HG02943 (cell line): Measurements from ENCODE around the gene CHST6.
"Not testable (repeated sequence)": the region's sequence is repeated elsewhere in the genome, so short reads cannot be mapped to it uniquely, and the experiment has no call there.

ENCODE experiments used
- ATAC-seq: cut with Tn5 transposase; IDR thresholded peaks from one replicate; pipeline ENCODE4 v1.9.1; 2021; ENCODE audit warnings: mild to moderate bottlenecking, low read depth, moderate library complexity; ENCODE audit not compliant: unreplicated experiment

The CHST6 gene

DNA sequence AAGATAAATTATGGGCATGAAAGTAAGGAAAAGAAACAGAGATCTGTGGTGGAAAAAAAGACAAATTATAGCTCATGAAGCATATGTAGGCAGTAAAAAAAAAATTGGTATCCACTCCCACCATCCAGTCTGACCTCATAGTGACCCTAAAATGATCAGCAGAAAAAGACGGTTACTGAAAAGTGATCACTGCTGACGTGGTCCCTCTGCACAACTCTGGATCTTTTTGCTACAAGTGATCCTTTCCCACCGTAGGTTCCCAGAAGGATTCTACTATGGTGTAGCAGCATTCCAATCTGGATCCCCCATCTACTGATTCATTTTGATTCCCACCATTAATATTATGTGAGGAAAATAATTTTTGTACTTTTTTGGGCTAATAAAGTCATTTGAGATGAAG is 10.9 kb upstream of the CHST6 start:
- ATAC-seq = no peak

DNA sequence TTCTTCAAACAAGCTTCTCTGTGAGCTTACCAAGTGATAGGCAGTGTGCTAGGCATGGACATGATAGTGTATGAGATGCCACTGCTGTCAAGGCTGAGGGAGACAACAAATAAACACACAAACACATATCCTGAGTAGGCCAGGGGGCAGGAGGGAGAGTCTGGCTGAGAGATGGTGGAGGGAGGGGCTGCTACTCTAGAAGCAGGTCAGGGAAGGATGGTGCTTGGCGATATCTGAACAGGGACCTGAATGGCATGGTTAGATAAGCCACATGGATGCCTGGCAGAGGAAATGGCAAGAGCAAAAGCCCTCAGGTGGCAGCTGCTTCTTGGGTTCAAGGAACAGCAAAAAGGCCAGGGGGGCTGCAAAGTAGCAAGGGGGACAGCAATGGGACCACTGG is 8.6 kb upstream of the CHST6 start:
- no peak for ATAC-seq

DNA sequence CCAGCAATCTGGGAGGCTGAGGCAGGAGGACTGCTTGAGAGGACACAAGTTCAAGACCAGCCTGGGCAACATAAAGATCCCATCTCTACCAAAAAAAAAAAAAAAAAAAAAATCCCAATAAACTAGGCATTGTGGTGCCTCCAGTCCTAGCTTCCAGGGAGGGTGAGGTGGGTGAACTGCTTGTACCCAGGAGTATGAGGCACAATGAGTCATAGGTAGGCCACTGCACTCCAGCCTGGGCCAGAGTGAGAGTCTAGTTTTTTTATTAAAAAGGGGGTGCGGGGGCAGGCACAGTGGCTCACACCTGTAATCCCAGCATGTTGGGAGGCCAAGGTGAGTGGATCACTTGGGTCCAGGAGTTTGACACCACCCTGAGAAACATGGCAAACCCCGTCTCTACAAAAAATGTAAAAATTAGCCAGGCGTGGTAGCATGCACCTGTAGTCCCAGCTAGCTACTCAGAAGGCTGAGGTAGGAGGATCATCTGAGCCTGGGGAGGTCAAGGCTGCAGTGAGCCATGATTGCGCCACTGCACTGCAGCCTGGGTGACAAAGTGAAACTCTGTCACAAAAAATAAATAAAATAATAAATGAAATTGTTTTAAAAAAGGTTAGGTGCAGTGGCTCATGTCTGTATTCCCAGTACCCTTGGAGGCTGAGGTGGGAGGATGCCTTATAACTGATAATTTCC is 7.8 kb upstream of the CHST6 start:
- no peak for ATAC-seq

DNA sequence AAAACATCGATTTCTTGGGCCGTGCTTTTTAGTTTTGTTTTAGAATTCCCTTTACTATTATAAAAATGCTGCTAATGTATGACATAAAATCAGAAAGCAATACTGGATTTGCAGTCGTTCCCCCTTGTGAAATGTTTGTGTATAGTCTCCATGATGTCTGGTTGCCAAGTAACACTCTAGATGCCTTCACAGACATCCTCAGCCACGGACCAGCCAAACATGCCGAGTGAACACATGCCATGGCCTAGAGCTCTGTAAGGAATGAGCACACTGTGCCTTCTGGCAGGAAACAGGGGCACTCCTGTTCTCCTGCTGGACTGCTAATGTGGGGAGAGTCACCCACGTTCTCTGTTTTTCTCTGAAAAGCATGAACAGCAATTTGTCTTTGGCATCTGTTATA is 6.6 kb upstream of the CHST6 start:
- ATAC-seq = not testable (repeated sequence)

DNA sequence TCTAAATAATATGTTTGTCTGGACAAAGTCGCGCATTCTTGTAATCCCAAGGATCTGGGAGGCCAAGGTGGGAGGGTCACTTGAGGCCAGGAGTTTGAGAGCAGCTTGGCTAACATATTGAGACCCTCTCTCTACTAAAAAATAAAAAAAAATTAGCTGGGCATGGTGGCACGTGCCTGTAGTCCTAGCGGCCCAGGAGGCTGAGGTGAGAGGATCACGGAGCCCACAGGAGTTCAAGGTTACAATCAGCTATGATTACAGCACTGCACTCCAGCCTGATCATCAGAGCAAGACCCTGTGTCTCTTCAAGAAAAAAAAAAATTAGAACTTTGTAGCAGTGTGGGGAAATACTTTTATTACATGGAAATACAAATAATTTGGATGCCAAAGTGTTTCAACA is 6.1 kb upstream of the CHST6 start:
- no peak for ATAC-seq

DNA sequence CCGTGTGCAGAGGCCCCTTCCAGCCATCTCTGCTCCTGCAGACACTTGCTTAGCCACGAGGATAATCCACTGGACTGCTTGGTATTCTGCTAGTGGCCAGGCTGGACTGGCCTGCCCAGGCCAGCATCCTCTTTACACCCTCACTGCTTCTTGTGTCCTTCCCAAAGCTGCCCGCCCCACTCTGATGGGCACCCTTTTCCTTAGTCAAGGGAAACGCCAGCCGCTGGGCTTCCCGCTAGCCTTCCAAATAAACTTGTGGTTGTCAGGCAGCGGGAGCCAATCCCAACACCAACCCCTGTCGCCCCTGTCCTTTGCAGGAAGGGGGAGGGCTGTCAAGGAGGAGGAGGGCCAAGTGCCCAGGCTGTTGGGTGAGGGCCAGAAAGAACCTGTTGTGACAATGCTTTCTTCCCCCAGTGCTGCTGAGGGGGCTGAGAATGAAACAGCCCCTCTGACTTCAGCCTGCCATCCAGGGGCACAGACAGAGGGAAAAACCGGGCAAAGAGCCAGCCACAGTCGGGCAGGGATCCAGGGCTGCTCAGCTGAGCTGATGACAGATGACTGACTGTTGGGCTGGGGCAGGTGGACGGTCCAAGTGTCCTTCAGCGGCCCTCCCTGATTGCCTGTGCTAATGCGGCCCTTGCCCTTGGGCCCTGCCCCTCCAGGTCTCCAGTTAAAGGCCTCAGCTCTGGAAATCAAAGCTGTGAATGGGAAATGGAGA is 3.5 kb upstream of the CHST6 start:
- ATAC-seq = not testable (repeated sequence)

DNA sequence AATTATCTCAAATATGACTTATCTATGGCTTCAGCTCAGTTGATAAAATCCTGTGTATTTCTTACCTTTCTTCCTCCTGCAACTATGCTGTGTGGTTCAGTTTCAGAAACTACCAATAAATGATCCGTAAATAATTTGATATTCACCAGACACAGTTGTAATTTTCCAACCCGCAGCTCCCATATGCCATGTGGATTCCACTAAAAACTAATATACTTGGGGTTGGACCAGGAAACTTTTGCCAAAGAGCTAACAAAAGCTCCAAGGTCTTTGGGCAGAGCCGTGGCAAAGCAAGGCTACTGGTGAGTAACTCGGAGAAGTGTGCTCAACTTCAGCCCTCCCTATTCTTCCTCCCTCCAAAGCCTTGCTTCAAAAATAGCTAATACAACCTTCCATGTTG is 2.3 kb upstream of the CHST6 start:
- no peak for ATAC-seq

DNA sequence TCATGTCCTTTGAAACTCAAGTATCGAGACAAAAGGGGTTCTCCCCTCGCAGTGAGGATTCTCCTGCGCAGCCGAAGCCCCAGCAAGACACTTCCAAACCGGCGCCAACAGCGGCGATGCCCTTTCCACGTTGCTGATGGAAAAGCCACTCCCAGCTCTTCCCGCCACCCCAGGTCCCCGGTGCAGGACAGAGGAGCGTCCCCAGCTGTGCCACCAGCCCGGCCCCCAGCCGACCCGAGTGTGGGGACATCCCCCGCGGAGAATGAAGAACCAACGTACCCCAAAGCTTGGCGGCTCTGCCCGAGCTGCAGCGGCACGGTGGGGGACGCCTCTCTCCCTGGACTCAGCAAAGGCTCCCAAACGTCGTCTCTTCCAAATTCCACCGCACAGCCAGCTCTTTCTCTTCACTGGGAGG is 573 bp downstream of the CHST6 start:
- no peak for ATAC-seq

DNA sequence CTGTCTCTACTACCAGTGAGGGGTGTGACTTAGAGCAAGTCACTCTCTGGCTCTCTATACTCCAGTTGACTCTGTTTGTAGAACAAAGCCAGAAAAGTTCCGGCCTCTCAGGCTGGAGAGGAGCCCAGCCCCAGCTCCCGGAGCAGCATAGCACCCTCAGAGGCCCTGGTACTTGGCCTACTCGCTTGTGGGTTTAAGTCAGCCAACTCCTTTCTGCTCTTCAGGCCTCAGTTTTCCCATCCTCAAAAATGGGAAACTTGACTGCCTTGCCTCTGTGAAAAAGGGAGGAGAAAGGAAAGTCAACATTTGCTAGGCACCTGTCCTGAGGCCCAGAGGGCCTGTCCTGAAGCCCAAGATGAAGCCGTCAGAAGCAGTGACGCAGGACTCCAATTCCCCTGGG is 1.1 kb downstream of the CHST6 start:
- ATAC-seq = no peak

DNA sequence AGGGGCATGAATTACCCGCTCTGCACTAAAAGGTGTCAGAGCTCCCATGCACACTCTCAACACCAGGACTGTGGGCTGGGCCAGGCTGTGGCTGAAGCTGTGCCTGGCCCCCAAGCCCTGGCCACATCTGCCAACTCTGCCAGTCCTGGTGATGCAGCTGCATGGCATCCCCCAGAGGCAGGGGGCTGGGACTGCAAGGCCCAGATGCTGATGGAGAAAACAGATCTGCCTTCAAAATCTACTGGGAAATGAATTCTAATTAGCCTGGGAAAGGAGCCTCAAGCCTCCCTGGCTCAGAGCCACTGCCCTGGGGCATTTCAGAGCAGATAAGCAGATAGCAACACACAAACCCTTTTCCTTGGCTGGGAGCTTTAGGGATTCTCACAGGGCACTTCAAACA is 3.4 kb downstream of the CHST6 start:
- ATAC-seq = no peak

DNA sequence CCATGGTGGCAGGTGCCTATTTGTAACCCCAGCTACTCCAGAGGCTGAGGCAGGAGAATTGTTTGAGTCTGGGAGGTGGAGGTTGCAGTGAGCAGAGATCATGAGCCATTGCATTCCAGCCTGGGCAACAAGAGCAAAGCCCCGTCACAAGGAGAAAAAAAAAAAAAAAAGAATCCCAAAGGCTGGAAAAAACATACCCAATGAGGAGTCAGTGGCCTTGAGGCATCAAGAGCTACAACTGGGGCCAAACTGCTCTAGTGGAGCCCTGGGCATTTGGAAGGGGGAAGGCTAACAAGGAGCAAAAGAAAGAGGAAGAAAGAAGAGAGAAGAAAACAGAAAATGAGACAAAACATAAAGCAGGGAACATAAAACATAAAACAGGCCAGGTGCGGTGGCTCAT is 6.9 kb downstream of the CHST6 start:
- no peak for ATAC-seq

DNA sequence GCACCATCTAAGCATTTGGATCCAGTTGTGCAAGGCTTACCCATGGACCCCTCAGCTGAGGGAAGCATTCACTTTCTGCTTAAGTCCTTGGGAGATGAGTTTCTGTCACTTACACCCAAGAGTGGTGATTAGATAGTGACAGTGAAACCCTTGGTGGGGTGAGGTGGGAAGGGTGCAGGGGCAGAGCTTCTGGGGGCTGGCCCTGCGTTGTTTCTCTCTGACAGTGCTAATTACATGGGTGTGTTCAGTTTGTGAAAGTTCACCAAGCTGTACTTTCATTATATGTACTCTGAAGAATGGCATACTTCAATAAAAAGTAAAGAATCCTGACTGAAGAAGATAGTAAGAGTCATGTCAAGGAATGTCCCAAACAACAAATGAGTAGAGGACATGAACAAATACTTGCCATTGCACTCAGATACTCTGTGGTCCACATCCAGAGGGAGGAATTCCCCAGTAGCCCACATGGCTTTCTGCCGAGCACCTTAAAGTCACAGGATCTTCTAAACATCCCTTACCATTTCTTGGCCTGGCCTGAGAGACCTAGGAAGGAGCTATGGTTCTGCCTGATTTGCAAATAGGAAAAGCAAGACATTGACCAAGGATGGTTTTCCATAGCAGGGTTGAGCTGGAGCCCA is 8.4 kb downstream of the CHST6 start:
- ATAC-seq = no peak

DNA sequence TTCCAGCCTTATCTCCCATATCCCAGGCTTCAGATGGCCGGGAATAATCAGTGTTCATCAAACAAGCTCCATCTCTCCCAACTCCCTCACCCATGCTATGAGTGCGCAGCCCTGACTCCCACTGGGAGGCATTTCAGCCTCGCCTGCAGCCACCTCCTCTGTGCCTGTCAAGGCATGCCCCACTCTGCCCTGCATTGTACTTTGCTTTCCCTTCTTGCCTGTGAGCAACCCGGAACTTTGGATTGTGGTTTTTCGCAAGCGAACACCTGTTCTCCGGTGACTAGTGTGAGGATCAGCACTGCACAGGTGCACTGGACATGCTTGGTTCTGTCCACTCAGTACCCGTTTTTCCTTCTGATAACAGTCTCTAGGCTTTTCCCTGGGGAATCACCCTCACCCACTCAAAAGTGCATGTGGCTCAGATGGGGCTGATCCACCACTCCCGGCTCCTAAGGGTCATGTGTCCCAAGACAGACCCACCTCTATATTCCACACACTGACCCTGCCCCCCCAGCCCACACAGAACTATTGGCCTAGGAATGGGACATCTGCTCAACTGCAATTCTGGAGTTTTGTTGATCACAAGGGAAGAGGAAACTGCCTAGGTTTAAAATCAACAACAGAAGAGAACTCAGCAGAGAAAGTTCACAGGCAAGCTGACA is 9.1 kb downstream of the CHST6 start:
- no peak for ATAC-seq

DNA sequence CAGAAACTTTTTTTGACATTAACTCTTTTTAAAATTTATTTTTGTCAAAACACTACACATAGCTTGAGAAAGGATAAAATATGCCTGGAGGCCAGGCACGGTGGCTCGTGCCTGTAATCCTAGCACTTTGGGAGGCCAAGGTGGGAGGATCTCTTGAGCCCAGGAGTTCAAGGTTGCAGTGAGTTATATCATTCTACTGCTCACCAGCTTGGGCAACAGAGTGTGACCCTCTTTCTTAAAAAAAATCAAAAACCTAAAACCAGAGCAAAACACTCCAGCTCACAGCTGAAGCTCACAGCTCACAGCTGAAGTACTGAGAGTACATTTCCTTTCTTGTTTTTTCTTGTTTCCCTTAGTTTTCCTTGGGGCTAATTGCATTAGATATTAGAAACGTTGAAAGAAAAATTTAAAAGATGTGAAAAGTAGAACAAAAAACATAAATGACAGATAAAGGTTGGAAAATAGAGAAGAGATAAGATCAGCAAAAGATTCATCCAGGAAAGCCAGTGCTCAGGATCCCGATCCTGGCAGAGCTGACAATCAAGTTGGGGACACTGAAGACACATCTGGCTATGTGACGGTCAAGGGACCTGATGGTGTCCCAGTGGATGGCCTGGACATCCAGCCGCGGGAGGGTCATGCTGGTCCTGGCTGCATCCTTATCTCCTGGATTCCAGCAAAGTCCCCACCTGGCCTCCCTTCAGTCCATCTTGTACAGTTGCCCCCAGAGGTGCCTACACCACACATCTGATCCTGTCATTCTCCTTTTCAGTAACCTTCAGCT is 9.8 kb downstream of the CHST6 start:
- ATAC-seq = no peak

DNA sequence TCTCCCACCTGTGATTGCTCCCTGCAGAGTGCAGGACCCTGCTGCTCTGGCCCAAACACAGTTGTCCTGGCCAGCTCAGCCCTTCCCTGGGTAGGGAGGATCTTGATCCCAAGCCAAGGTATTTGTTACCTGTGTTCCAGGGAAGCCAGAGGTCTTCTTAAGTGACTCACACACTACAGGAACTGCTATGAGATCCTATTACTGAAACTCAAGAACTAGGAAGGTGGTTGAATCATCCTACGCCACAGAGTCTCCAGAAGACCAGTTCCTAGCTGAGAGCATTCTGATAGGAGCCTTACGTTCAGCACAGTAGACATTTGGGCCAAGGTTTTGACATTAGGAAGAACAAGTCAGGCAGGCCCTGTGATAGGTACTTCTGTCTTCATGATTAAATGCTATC is 12.0 kb downstream of the CHST6 start:
- ATAC-seq = no peak

DNA sequence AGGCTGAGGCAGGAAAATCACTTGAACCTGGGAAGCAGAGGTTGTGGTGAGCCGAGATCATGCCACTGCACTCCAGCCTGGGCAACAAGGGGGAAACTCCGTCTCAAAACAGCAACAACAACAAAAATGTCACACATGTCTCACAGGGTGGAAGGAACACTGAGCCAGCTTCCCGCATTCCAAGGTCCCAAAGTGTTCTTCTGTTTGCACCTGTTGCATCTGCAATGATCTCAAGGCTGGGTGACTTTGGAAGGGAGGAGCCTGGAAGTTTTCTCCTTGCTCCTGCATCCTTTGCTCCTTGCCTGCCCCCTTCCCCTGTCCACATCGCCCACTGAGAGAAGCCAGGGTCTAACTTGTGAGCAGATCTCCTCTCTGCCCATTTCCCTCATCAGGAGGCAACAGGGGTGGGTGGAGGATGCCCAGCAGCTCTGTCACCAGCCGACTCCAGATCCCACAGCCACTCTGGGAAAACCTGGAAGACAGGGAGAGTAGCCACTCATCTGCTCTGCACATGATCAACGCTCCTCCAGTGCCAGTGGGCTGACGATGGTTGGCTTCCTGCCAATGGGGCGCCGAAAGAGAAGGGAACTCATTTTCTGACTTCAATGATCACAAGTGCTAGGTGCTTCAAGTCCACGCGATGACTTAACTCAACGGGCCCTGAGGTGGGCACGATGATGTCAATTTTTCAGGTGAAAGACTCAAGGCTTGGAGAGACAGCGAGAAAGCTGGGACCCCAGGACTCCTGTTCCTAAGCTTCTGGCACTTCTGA is 12.6 kb downstream of the CHST6 start:
- ATAC-seq = no peak

DNA sequence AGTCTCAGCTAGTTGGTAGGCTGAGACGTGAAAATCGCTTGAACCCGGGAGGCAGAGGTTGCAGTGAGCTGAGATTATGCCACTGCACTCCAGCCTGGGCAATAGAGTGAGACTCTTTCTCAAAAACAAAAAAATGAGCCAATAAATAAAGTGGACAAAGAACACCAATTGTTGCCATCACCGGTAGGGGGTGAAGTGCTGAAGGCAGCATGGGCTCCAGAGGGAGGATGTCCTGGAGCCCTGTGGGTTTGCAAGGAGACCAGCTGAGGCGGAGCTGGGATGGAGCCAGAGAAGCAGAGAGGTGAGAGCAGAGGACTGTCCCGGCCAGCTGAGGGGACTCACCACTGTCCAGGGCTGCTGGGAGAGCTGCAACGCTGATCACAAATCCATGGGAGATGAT is 13.8 kb downstream of the CHST6 start:
- ATAC-seq = no peak

DNA sequence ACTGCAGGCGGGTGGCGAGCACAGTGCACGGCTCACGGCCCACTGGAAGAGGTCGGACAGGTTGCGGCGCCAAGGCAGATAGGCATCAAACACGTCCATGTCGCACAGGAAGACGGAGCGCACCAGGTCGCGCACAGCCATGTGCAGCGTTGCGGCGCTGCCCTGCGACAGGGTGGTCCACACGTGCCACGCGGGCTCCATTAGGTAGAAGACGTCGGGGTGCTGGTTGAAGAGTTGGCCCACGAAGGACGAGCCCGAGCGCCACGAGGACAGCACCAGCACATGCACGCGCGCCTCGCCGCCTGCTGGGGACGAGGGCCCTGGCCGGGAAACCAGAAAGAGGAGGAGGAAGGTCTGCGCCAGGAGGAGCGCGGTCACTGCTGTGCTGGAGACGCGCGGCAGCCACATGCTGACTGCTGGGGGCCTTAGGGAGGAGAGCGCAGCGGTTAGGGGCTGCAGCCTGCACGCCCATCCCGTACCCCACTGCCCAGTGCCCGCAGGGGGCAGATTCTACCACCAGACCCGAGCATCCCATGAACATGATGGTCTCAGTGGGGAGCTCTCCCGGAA is 15.7 kb downstream of the CHST6 start:
- ATAC-seq = no peak

DNA sequence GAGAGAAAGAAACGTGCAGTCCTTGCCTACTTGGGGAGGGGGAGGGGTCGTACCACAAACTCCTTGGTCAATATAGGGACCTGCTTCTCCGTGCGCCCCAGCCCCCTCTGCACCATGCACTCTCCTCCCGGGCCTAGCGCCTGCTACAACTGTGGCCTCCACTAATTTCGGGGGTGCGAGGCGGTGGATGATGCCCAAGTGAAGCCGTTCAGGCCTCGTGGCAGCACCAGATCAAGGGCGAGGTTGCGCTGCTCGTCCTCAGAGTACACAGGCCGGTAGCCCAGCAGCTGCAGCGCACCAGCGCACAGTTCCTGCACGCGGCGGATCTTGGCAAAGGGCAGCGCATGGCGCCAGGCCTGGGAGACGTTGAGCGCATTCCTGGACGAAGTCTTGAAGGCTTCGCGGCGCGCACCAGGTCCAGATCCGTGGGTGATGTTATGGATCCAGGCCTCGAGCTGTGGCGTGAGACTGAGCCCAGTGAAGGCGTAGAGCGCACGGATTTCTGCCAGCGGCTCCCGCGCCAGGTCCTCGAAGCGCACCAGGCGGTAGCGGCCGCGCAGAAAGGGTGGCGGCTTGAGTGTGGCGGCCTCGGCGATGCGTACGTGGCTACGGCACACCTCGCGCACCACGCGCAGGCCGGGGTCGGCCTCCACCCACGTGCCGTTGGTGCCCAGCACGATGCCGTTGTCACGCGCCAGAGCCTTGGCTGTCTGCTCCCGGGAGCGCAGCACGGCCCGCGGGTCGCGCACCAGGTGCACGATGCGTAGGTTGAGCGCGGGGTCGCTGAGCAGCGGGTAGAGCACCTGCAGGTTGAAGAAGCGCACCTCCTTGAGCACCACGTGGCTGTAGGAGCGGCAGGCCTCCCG is 16.5 kb downstream of the CHST6 start:
- ATAC-seq = no peak
